Endothelial cell of umbilical vein (primary cell): ENCODE data around the gene DST. TPM values are rescaled to one million over a fixed set of nuclear protein-coding genes. Genes with fewer than 3 reads are reported as not detected.

Experiments used
- BruUV-seq: library from RNA; stranded (reverse); fragments of 400-500 nt; replicated peaks from 2 replicates; lab custom pipeline; 2021; lab: Mats Ljungman, UMichigan
- CTCF ChIA-PET: fragments of 300-600, 350-600 bp; sonication (Branson Sonifier 250); formaldehyde crosslinking; loops from one replicate; lab custom pipeline; 2021; ENCODE audit warnings: antibody characterized with exemption, inconsistent platforms; lab: Charles Lee
- POLR2A ChIA-PET: fragments of 300-600, 350-600 bp; sonication (Branson Sonifier 250); formaldehyde crosslinking; loops from one replicate; lab custom pipeline; 2021; ENCODE audit warnings: antibody characterized with exemption, inconsistent platforms; lab: Charles Lee
- DNase-seq: peaks from one replicate; pipeline ENCODE4 v3.0.0-alpha.2; 2011; ENCODE audit warnings: low read depth, low spot score
- FAIRE-seq: peaks from 2 replicates; lab custom pipeline; 2011; peaks lifted over from hg19 to GRCh38; lab: Jason Lieb, UNC
- H2AFZ ChIP-seq: 2 replicates; pipeline ENCODE4 v1.6.0; 2012; ENCODE audit warnings: low read depth, low read length, control low read depth, inconsistent platforms
- H3K27ac ChIP-seq: 2 replicates; pipeline ENCODE4 v1.5.1; 2011; ENCODE audit warnings: low read depth, mild to moderate bottlenecking, control low read depth, low read length, moderate library complexity; ENCODE audit not compliant: insufficient read depth
- H3K27me3 ChIP-seq, 2 experiments: 2 replicates each; pipeline versions ENCODE4 v1.6.0 to v1.6.1; 2011; ENCODE audit warnings: low read length in 2 of 2, mixed read lengths in 1 of 2; ENCODE audit not compliant: control insufficient read depth in 2 of 2, insufficient read depth in 2 of 2
- H3K36me3 ChIP-seq, 2 experiments: 2 replicates in 1 of 2; 3 replicates in 1 of 2; pipeline ENCODE4 v1.5.1; 2011; ENCODE audit warnings: low read length in 2 of 2, mild to moderate bottlenecking in 1 of 2, moderate library complexity in 1 of 2; ENCODE audit not compliant: control insufficient read depth in 2 of 2, insufficient read depth in 2 of 2; ENCODE audit errors: extremely low read depth in 1 of 2
- H3K4me1 ChIP-seq: 3 replicates; pipeline ENCODE4 v1.5.1; 2011; ENCODE audit warnings: mild to moderate bottlenecking, low read length; ENCODE audit not compliant: control insufficient read depth, insufficient read depth; ENCODE audit errors: extremely low read depth
- H3K4me2 ChIP-seq: 2 replicates; pipeline ENCODE4 v1.6.1; 2011; ENCODE audit warnings: low read length, control low read depth, mixed read lengths; ENCODE audit not compliant: insufficient read depth
- H3K4me3 ChIP-seq, 3 experiments: fragments of 200-600 bp in 1 of 3; sonication (generic), shearing (Covaris generic) in 1 of 3; replicated peaks in 1 of 3; 2 replicates each; pipeline ENCODE4 v1.5.1; 2011 to 2016; ENCODE audit warnings: control low read depth in 3 of 3, low read length in 3 of 3, mild to moderate bottlenecking in 2 of 3, inconsistent platforms in 1 of 3, low read depth in 1 of 3, moderate library complexity in 1 of 3; ENCODE audit not compliant: insufficient read depth in 1 of 3
- H3K79me2 ChIP-seq: 2 replicates; pipeline ENCODE4 v1.6.0; 2012; ENCODE audit warnings: low read length, inconsistent platforms; ENCODE audit not compliant: control insufficient read depth, insufficient read depth
- H3K9ac ChIP-seq: replicated peaks from 2 replicates; pipeline ENCODE3; 2011; ENCODE audit warnings: low read length, control low read depth; ENCODE audit not compliant: insufficient read depth; ENCODE audit errors: extremely low read depth
- H3K9me1 ChIP-seq: replicated peaks from 3 replicates; pipeline ENCODE4 v1.6.0; 2011; ENCODE audit warnings: mild to moderate bottlenecking, low read length; ENCODE audit not compliant: control insufficient read depth, insufficient read depth; ENCODE audit errors: extremely low read depth
- H3K9me3 ChIP-seq: replicated peaks from 2 replicates; pipeline ENCODE4 v1.5.1; 2012; ENCODE audit warnings: low read length, inconsistent platforms; ENCODE audit not compliant: control insufficient read depth, insufficient read depth
- H4K20me1 ChIP-seq: replicated peaks from 2 replicates; pipeline ENCODE3; 2011; ENCODE audit warnings: mild to moderate bottlenecking, low read length; ENCODE audit not compliant: control insufficient read depth, insufficient read depth; ENCODE audit errors: extremely low read depth
- EZH2 ChIP-seq: IDR thresholded peaks from 2 replicates; pipeline ENCODE4 v1.6.1; 2012; ENCODE audit warnings: borderline replicate concordance, low read depth, mild to moderate bottlenecking, moderate library complexity, low read length, inconsistent platforms; ENCODE audit not compliant: severe bottlenecking
- FOS ChIP-seq: IDR thresholded peaks from 2 replicates; pipeline ENCODE4 v1.6.1; 2011; ENCODE audit warnings: mild to moderate bottlenecking, low read length, moderate library complexity, borderline replicate concordance; ENCODE audit not compliant: insufficient read depth
- GATA2 ChIP-seq: IDR thresholded peaks from 2 replicates; pipeline ENCODE4 v1.7.0; 2011; ENCODE audit warnings: low read depth, mild to moderate bottlenecking, moderate library complexity, mixed read lengths, low read length; ENCODE audit not compliant: insufficient read length, insufficient read depth
- JUN ChIP-seq: IDR thresholded peaks from 2 replicates; pipeline ENCODE4 v1.6.1; 2011; ENCODE audit warnings: borderline replicate concordance, low read depth; ENCODE audit not compliant: insufficient read length, insufficient read depth
- MYC ChIP-seq: IDR thresholded peaks from one replicate; pipeline ENCODE4 v1.6.1; 2011; ENCODE audit warnings: mild to moderate bottlenecking, low read depth, low read length
- POLR2A ChIP-seq: IDR thresholded peaks from 2 replicates; pipeline ENCODE4 v1.6.1; 2012; ENCODE audit warnings: low read depth, mild to moderate bottlenecking, control low read depth, low read length
- POLR2AphosphoS5 ChIP-seq: IDR thresholded peaks from 2 replicates; pipeline ENCODE4 v1.6.1; 2012; ENCODE audit warnings: low read depth, mild to moderate bottlenecking, control low read depth, low read length, moderate library complexity; ENCODE audit not compliant: insufficient read depth
- dilution Hi-C: fragments of 300-500 bp; cut with MboI; formaldehyde crosslinking; loops from one replicate; pipeline ENCODE4 v1.15.0; 2019; ENCODE audit warnings: low sequenced_read_pairs; ENCODE audit not compliant: extremely low pct_ligation_motif_present
- intact Hi-C: fragments of 100-400 bp; cut with micrococcal nuclease; formaldehyde crosslinking; loops from one replicate; pipeline ENCODE4 v1.10.0; 2022
- polyA plus RNA-seq, 4 experiments: library from polyadenylated mRNA; depleted of rRNA in 3 of 4; stranded (reverse) in 3 of 4; unstranded in 1 of 4; fragments of >200 nt; gene quantifications; 2 replicates each; pipeline versions ENCODE4 v1.2.1 to v1.2.3, GENCODE V29; 2011 to 2012; ENCODE audit warnings: missing spikeins in 1 of 4
- total RNA-seq: library from RNA; stranded (reverse); gene quantifications from 2 replicates; pipeline ENCODE4 v1.2.3, GENCODE V29; 2021
- TF ChIP-seq, protein P1 (sequence below), 2 donors: IDR thresholded peaks; 1 replicate in 1 of 2; 2 replicates in 1 of 2; pipeline ENCODE4 v1.5.1; 2011; ENCODE audit warnings: low read length in 2 of 2, mild to moderate bottlenecking in 2 of 2, moderate library complexity in 2 of 2, control low read depth in 1 of 2, inconsistent platforms in 1 of 2, low read depth in 1 of 2; ENCODE audit not compliant: insufficient read depth in 1 of 2; ENCODE audit errors: extremely low read depth in 1 of 2
- TF ChIP-seq, protein P2 (sequence below): IDR thresholded peaks from 2 replicates; pipeline ENCODE4 v1.6.1; 2011; ENCODE audit not compliant: insufficient read depth, insufficient read length

DST gene
- total and polyA plus RNA-seq, 2 donors (not counting 3 experiments of a cell fraction or from before 2014, with no cell fraction given): 62.3 to 253 TPM

DNA sequence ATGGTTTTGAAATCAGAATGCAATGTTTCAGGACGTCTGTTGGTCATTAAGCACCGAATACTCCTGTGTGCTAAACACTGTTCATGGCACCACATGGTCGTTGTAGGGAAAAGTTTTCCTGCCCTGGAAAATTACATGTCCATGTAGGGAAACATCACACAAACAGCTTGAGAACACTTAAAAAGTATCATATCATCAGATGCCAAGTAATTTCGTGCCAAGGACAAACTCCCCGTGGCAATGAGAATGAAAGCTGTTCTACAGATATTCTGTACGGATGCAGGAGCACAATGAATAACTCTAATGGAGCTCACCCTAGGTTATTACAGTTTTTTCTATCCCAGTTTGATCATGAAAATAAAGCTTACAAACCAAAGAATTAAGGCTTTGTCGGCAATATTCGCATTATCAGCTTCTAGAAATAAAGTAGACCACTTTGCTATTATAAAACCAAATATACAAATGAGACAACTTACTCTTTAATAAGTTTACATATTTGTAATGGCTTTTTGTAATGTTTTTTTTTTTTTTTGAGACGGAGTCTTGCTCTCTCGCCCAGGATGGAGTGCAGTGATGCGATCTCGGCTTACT lies 4.6 kb upstream of the DST start:
- no peak for FAIRE-seq

More for the DNA sequence above, 4.6 kb upstream of the DST start:
- no peaks in the 10 kb centered on the region for H3K9me1 ChIP-seq
- no peaks in the 10 kb centered on the region for H3K27me3 ChIP-seq
- no peaks in the 10 kb centered on the region for H3K9me3 ChIP-seq
- TF ChIP-seq JUN (no peak), FOS (no peak), MYC (no peak), POLR2AphosphoS5 (no peak), EZH2 (no peak), POLR2A (no peak), GATA2 (no peak)
- TF ChIP-seq, protein P1, sequence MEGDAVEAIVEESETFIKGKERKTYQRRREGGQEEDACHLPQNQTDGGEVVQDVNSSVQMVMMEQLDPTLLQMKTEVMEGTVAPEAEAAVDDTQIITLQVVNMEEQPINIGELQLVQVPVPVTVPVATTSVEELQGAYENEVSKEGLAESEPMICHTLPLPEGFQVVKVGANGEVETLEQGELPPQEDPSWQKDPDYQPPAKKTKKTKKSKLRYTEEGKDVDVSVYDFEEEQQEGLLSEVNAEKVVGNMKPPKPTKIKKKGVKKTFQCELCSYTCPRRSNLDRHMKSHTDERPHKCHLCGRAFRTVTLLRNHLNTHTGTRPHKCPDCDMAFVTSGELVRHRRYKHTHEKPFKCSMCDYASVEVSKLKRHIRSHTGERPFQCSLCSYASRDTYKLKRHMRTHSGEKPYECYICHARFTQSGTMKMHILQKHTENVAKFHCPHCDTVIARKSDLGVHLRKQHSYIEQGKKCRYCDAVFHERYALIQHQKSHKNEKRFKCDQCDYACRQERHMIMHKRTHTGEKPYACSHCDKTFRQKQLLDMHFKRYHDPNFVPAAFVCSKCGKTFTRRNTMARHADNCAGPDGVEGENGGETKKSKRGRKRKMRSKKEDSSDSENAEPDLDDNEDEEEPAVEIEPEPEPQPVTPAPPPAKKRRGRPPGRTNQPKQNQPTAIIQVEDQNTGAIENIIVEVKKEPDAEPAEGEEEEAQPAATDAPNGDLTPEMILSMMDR (IDR thresholded peaks at IDR 0.05; ENCODE audit: extremely low read depth in 1 of 2, insufficient read depth in 1 of 2, low read depth in 1 of 2, low read length in 2 of 2): no peak
- TF ChIP-seq, protein P2, sequence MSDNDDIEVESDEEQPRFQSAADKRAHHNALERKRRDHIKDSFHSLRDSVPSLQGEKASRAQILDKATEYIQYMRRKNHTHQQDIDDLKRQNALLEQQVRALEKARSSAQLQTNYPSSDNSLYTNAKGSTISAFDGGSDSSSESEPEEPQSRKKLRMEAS: no peak
- H4K20me1 ChIP-seq: no peaks in the 10 kb centered on the region
- BruUV-seq: no TSS peak
- intact Hi-C loops (loop anchor here (10.0 kb wide), 1 partner anchor 668 kb away; the partner anchor contains the start of gene PRIM2), dilution Hi-C loops (no loop called here)
- peaks cover 25% of the 10 kb centered on the region for H3K4me1 ChIP-seq
- no peak overlapping the region for H3K4me2 ChIP-seq
- POLR2A ChIA-PET: no interaction called here
- no peak overlapping the region for H3K27ac ChIP-seq
- no peak for DNase-seq
- no peak overlapping the region for H2AFZ ChIP-seq
- peaks cover 2 to 7% of the 10 kb centered on the region in 2 experiments for H3K36me3 ChIP-seq
- H3K79me2 ChIP-seq: no peaks in the 10 kb centered on the region
- CTCF ChIA-PET: interaction anchor here (1.6 to 3.4 kb wide), 2 partner anchors 10 to 52 kb away, joined by 5 to 15 read pairs; no protein-coding TSS in a partner anchor
- no peak overlapping the region for H3K4me3 ChIP-seq
- no peak overlapping the region for H3K9ac ChIP-seq
